Activated naive CD8-positive, alpha-beta T cell treated with anti-CD3 and anti-CD28 coated beads, Interleukin-2, amount 10 ng/mL, durations not matched to agents 7 days and 5 days (primary cell): ENCODE measurements around the gene NSMF. TPM values are rescaled to one million over a fixed set of nuclear protein-coding genes. Genes with fewer than 3 reads are reported as not detected.

ENCODE experiments used
- ATAC-seq: fragments of 150-1000 bp; cut with Tn5 transposase; one replicate; pipeline ENCODE4 v1.10.0; 2021; ENCODE audit warnings: low read depth, moderate library complexity
- POLR2A ChIA-PET: fragments of 350-600 bp; sonication (Branson Sonifier 250); formaldehyde crosslinking; loops from one replicate; lab custom pipeline; 2021; ENCODE audit warnings: antibody characterized with exemption; lab: Charles Lee
- DNase-seq: peaks from one replicate; pipeline ENCODE4 v3.0.0; 2021
- H3K27ac Mint-ChIP-seq: one replicate; pipeline ENCODE4 v1.8.0; 2022; ENCODE audit warnings: mild to moderate bottlenecking, mixed read lengths
- H3K27me3 Mint-ChIP-seq: one replicate; pipeline ENCODE4 v1.8.0; 2022; ENCODE audit warnings: mild to moderate bottlenecking, moderate library complexity, mixed read lengths
- H3K36me3 Mint-ChIP-seq: one replicate; pipeline ENCODE4 v1.8.0; 2021; ENCODE audit warnings: mild to moderate bottlenecking, mixed read lengths
- H3K4me1 Mint-ChIP-seq: one replicate; pipeline ENCODE4 v1.8.0; 2021; ENCODE audit warnings: mixed read lengths
- H3K4me3 Mint-ChIP-seq: one replicate; pipeline ENCODE4 v1.8.0; 2022; ENCODE audit warnings: mild to moderate bottlenecking, moderate library complexity, mixed read lengths
- H3K9me3 Mint-ChIP-seq: one replicate; pipeline ENCODE4 v1.8.0; 2021; ENCODE audit warnings: mixed read lengths
- total RNA-seq, 2 experiments: library from RNA; stranded (reverse); gene quantifications; one replicate each; pipeline ENCODE4 v1.2.3, GENCODE V29; 2021

NSMF gene
- total RNA-seq, 2 experiments from 2014 or later, result 54.3 to 58.4 TPM

DNA sequence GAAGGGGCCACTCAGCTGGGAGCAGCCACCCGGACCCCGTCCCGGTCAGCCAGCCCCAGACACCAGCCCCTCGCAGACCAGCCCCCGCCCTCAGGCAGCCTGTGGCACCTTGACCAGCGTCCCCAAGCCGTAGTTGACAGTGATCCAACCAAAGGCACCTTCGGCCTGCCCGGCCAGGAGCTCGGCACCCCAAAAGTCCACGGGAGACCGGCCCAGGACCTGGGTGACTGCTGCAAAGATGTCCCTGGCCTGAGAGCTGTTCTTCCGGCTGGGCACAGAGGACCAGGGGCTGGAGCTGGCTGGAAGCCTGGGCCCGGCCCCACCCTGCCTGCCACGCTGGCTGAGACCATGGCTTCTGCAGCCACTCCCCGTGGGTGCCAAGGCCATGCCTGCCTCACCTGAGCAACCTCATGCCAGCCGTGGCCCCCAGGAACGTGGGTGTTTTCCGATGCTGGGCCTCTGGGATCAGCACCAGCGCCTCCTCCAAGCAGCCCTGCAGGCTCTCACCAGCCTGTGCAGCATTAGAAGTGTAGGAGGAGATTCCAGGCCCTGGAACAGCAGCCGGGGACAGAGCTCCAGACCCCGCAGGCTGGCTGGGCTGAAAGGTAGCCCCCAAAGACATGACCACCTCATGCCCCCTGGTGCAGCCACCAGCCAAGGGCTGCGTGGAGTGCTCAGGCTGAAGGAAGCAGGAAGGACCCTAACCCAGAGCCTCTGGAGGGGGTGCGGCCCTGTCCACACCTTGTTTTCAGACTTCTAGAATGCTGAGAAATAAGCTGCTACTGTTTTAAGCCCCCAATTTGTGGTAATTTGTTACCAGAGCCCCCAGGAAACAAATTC lies 22.2 kb downstream of the NSMF start:
- no peaks in the 10 kb centered on the region for H3K9me3 Mint-ChIP-seq
- ATAC-seq (no peak), DNase-seq (peak; percentile 28)
- H3K27ac Mint-ChIP-seq, result no peak overlapping the region
- H3K4me1 Mint-ChIP-seq, result peaks cover 3% of the 10 kb centered on the region
- H3K27me3 Mint-ChIP-seq, result peaks cover 4% of the 10 kb centered on the region
- H3K4me3 Mint-ChIP-seq, result no peak overlapping the region
- no peaks in the 10 kb centered on the region for H3K36me3 Mint-ChIP-seq
- POLR2A ChIA-PET, result interaction anchor here (1.0 kb wide), 1 partner anchor 25 kb away, joined by 3 read pairs; no protein-coding TSS in a partner anchor

DNA sequence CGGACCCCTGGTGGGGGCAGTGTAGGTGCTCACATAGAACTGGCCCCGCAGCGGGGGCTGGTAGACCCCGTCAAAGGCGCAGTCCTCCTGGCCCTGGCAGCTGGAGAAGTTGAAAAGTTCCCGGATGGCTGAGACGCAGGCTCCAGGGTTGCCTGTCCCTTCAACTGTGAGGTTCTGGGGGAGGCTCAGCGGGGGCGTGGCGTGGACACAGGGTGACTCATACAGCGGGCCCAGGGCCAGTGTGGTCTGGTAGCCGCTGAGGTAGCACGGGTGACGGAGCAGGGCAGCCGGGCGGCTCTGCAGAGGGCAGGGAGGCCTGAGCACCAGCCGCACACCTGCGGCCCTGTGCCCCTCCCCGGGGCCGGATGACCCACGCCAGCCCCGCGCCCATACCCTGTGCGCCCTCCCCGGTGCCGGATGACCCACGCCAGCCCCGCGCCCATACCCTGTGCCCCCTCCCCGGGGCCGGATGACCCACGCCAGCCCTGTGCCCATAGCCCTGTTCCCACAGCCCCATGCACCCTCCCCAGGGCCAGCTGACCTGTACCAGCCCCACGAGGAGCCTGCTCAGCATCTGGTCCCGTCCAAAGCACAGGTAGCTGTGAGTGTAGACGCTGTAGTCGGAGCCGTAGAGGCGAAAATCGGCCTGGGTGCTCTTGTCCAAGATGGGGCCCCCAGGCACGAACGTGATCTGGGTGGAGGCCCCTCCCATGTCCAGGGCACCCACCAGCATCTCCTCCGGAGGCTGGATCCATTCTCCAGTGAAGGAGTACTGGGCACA lies 23.0 kb downstream of the NSMF start:
- Mint-ChIP-seq H3K9me3 (no peaks in the 10 kb centered on the region), H3K27me3 (peaks cover 2% of the 10 kb centered on the region), H3K36me3 (no peaks in the 10 kb centered on the region), H3K4me1 (peaks cover 1% of the 10 kb centered on the region), H3K27ac (no peak overlapping the region), H3K4me3 (no peak overlapping the region)
- no peak for ATAC-seq
- POLR2A ChIA-PET, result interaction anchor here (1.0 kb wide), 1 partner anchor 26 kb away, joined by 3 read pairs; no protein-coding TSS in a partner anchor
- DNase-seq, result no peak

DNA sequence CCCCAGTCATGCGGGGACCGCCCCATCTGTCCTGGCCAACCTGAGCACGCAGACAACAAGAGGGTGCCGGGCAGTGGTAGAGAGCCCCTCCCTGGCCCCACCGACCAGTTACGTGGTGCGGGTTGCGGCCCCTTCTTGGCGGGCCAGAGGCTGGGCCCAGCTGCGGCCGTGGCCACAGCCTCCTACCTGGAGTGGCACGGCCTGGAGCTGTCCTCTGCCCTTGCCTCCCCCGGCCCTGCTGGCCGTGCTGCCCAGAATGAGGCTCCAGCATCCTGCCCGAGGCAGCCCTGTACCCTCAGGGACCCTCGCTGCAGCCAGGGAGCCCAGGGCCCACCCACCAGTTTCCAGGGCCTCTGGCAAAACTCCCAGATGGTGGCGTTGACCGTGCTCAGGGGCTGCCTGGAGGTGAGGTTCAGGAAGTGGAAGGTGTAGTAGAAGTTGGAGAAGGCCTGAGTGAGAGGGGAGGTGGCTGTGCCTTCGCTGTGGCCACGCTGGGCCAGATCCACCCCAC lies 23.7 kb downstream of the NSMF start:
- POLR2A ChIA-PET, result interaction anchor here (1.5 kb wide), 1 partner anchor 9 kb away, joined by 3 read pairs; no protein-coding TSS in a partner anchor
- Mint-ChIP-seq H3K36me3 (no peaks in the 10 kb centered on the region), H3K4me1 (peaks cover 1% of the 10 kb centered on the region), H3K27me3 (peaks cover 2% of the 10 kb centered on the region), H3K9me3 (no peaks in the 10 kb centered on the region), H3K4me3 (no peak overlapping the region), H3K27ac (no peak overlapping the region)
- ATAC-seq (no peak), DNase-seq (peak; percentile 32)

DNA sequence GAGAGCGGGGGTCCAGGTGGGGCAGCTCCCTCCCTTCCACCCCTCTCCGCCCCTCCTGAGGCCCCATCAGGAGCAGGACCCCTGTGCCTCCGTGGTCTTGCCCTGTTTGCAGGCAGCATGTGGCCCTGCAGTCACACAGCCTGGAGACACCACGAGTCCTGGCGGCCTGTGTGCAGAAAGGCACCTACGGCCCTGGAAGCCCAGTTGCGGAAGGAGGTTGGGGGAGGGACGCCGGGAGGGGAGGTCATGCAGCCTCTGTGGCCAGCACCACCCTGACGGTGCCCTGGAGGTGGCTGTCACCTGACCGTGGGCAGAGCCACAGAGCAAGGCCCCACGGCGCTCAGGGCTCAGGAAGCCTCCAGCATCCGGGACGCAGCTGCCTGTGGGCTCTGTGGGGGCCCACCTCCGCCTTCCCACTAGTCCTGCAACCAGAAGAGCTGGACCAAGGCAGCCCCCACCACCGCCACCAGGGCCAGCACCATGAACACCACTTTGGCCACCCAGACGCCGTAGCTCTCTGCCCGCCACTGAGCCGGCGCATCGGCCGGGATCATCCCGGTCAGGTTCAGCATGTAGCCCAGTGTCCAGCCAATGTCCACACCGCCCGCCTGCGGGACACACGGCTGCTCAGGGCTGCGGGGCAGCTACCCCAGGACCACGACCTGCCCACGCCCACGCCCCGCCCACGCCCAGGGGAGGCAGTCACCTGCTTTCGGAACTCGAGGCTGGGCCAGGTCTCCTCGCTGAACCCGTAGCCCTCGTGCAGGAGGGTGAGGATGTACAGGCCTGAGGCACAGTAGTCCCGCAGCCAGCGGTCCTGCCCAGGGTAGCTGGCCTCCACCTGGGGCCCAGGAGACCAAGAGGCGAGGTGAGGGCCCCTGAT lies 24.4 kb downstream of the NSMF start:
- no peaks in the 10 kb centered on the region for H3K9me3 Mint-ChIP-seq
- no peak overlapping the region for H3K27ac Mint-ChIP-seq
- H3K27me3 Mint-ChIP-seq, result peaks cover 2% of the 10 kb centered on the region
- POLR2A ChIA-PET, result interaction anchor here (1.2 to 1.5 kb wide), 2 partner anchors 10 to 12 kb away, joined by 3 to 5 read pairs; partner anchors contain the start of genes EXD3 and NOXA1
- DNase-seq (peak; percentile 42), ATAC-seq (peak; percentile 10)
- peaks cover 1% of the 10 kb centered on the region for H3K4me1 Mint-ChIP-seq
- no peaks in the 10 kb centered on the region for H3K36me3 Mint-ChIP-seq
- H3K4me3 Mint-ChIP-seq, result no peak overlapping the region

DNA sequence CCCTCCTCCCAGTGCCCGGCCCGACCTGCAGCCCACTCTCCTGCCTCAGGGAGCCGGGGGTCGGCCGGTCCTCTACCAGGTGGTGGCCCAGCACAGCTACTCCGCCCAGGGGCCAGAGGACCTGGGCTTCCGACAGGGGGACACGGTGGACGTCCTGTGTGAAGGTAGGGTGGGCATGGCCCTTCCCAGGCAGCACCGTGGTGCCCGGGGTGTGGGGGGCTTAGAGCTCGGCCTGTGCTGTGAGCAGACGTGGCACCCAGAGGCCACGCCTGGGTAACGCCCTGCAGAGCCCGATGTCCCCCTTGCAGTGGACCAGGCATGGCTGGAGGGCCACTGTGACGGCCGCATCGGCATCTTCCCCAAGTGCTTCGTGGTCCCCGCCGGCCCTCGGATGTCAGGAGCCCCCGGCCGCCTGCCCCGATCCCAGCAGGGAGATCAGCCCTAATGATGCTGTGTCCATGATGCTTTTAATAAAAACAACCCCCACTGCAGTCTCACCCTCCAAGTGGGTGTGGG lies 25.2 kb downstream of the NSMF start:
- Mint-ChIP-seq H3K36me3 (no peaks in the 10 kb centered on the region), H3K9me3 (no peaks in the 10 kb centered on the region), H3K4me3 (no peak overlapping the region), H3K27me3 (no peaks in the 10 kb centered on the region), H3K4me1 (no peaks in the 10 kb centered on the region), H3K27ac (no peak overlapping the region)
- DNase-seq, result peak; percentile 27
- POLR2A ChIA-PET, result interaction anchor here (1.2 to 1.5 kb wide), 2 partner anchors 10 to 11 kb away, joined by 3 to 5 read pairs; partner anchors contain the start of genes EXD3 and NOXA1
- ATAC-seq, result no peak

DNA sequence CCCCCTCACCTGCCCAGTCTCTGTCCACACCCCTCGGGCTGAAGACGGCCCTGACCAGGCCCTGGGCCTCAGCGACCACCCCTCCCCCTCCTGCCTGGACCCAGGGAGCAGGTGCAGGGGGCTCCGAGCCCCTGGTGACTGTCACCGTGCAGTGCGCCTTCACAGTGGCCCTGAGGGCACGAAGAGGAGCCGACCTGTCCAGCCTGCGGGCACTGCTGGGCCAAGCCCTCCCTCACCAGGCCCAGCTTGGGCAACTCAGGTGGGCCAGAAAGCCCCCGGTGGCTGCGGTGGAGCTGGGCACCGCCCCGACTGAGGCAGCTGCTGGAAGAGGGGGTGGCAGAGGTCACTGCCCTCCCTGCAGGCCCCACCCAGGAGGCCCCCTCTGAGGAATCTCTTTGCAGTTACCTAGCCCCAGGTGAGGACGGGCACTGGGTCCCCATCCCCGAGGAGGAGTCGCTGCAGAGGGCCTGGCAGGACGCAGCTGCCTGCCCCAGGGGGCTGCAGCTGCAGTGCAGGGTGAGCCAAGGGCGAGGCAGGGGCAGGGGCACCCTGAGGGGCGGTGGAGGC lies 25.7 kb downstream of the NSMF start:
- ATAC-seq (no peak), DNase-seq (peak; percentile 32)
- Mint-ChIP-seq H3K27ac (no peak overlapping the region), H3K4me1 (no peaks in the 10 kb centered on the region), H3K27me3 (no peaks in the 10 kb centered on the region), H3K9me3 (no peaks in the 10 kb centered on the region), H3K36me3 (no peaks in the 10 kb centered on the region), H3K4me3 (no peak overlapping the region)
- POLR2A ChIA-PET, result interaction anchor here (1.2 kb wide), 1 partner anchor 10 kb away, joined by 5 read pairs; the partner anchor contains the start of genes EXD3 and NOXA1

DNA sequence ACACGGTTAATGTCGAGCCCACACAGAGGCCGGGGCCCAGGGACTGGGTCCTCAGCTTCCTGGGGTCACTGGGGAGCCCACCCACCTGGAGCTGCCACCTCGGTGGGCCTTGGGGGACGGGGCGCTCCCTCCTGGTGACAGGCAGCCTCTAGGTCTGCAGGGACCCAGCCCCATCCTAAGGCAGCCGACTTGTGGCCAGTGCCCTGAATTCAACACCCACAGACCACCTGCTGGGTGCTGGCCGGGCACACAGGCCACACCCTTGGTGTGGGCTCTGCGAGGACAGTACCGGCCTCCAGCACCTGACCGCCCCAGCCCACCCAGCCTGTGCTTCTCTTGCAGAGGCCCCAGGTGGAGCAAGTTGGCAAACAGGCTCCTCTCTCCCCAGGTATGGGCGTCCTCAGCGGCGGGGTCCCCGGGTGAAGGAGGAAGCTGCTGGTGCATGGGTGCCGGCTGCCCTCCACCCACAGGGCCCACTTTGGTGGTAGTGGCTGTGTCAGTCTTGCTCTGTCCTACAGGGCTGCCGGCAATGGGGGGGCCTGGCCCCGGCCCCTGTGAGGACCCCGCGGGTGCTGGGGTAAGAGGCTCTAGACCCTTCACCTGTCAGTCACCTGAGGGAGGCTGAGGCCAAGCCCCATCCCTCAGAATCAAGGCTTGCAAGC lies 26.3 kb downstream of the NSMF start:
- H3K9me3 Mint-ChIP-seq, result no peaks in the 10 kb centered on the region
- no peaks in the 10 kb centered on the region for H3K4me1 Mint-ChIP-seq
- no peak overlapping the region for H3K4me3 Mint-ChIP-seq
- H3K27me3 Mint-ChIP-seq, result no peaks in the 10 kb centered on the region
- POLR2A ChIA-PET, result no interaction called here
- DNase-seq (no peak), ATAC-seq (no peak)
- H3K27ac Mint-ChIP-seq, result no peak overlapping the region
- no peaks in the 10 kb centered on the region for H3K36me3 Mint-ChIP-seq

DNA sequence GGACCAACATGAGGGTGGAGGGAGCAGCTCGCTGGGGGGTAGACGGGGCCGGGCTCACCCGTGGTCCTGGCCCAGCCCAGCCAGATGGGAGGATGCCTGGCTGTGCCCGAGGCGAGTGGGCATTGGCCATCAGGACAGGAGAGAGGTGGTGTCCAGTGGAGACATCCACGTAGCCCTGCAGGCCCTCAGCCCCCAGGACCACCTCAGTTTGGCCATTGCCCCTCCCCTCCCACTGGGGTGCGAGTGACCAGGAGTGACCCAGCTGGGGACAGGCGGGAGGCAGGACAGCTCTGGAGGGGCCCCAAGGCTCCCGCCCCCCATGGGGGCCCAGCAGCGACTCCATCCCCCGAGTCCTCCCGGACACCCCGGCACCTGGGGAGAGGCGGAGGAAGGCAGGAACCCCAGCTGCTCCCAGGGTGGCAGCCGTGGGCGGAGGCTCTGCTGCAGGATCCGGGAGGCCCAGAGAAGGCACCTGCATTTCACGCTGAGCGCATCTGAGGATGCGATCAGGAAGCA lies 27.7 kb downstream of the NSMF start:
- H3K4me3 Mint-ChIP-seq, result no peak overlapping the region
- H3K4me1 Mint-ChIP-seq, result no peaks in the 10 kb centered on the region
- ATAC-seq, result no peak
- H3K27ac Mint-ChIP-seq, result no peak overlapping the region
- H3K27me3 Mint-ChIP-seq, result no peaks in the 10 kb centered on the region
- DNase-seq, result no peak
- H3K9me3 Mint-ChIP-seq, result no peaks in the 10 kb centered on the region
- POLR2A ChIA-PET, result no interaction called here
- H3K36me3 Mint-ChIP-seq, result no peaks in the 10 kb centered on the region

DNA sequence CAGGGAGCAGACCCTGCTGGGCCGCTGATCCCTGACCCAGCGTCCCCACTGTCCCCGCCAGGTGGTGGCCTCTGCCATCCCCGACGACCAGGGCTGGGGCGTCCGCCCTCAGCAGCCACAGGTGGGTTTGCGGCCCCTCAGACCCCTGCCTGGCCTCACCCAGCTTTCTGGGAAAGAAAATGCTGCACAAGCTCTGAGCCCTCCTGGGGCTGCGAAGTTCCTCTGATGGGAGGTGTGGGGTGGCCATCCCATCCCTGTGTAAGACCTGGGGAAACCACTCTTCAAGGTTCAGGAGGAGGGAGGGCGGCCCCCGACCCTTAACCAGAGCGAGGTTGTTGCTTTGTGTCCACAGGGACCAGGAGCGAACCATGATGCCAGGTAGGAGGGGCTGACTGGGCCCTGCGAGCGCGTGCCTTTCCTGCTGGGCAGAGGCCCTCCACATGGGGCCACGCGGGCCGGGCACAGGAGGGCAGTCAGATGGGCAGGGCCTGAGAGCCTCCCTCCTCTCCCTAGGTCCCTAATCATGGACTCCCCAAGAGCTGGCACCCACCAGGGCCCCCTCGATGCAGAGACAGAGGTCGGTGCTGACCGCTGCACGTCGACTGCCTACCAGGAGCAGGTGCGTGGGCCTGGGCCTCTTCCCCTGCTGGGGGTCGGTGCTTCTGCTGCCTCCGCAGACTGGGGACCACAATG lies 28.3 kb downstream of the NSMF start:
- no peaks in the 10 kb centered on the region for H3K27me3 Mint-ChIP-seq
- no peaks in the 10 kb centered on the region for H3K36me3 Mint-ChIP-seq
- H3K4me1 Mint-ChIP-seq, result no peaks in the 10 kb centered on the region
- H3K9me3 Mint-ChIP-seq, result no peaks in the 10 kb centered on the region
- POLR2A ChIA-PET, result no interaction called here
- DNase-seq, result no peak
- no peak overlapping the region for H3K27ac Mint-ChIP-seq
- no peak overlapping the region for H3K4me3 Mint-ChIP-seq
- ATAC-seq, result no peak

DNA sequence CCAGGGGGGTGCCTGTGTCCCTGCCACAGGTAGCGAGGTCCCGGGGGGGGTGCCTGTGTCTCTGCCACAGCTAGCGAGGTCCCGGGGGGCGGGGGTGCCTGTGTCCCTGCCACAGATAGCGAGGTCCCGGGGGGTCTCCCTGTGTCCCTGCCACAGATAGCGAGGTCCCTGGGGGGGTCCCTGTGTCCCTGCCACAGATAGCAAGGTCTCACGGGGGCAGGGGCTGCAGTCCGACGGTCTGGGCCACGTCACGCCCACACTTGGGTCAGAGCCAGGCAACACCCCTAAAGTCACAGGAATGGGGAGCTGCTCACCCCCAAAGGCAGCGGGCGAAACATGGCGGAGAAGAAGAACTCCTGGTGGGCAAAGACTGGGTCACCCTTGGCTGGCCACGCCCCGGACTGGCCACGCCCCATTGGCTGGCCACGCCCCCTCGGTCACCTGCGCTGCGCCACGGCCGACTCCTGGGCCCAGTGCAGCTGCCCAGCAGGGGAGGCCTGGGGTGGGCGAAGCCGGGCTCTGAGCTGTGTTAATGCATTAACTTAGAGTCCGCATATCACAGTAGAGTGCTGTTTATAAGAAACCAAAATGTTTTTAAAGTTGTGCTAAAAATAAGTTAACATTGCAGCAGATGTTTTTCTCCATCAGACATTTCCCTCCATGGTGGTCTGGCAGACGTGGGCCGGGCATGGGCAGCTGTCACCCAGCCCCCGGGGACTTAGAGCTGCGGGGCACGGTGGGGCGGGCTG lies 29.0 kb downstream of the NSMF start:
- H3K36me3 Mint-ChIP-seq, result no peaks in the 10 kb centered on the region
- H3K27me3 Mint-ChIP-seq, result peaks cover under 1% of the 10 kb centered on the region
- H3K9me3 Mint-ChIP-seq, result no peaks in the 10 kb centered on the region
- POLR2A ChIA-PET, result no interaction called here
- H3K4me3 Mint-ChIP-seq, result no peak overlapping the region
- no peak overlapping the region for H3K27ac Mint-ChIP-seq
- DNase-seq (peak; percentile 34), ATAC-seq (no peak)
- H3K4me1 Mint-ChIP-seq, result no peaks in the 10 kb centered on the region

DNA sequence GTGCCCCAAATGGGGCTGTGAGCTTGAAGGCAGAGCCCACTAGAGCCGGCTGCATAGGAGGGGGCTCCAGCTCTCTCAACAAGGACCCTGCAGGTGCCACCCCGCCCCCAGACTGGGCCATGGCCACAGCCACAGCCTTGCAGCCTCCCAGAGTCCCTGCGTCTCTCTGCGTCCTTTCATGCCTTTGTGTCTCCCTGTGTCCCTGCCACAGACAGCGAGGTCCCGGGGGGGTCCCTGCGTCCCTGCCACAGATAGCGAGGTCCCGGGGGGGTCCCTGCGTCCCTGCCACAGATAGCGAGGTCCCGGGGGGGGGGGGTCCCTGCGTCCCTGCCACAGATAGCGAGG lies 29.6 kb downstream of the NSMF start:
- Mint-ChIP-seq H3K9me3 (no peaks in the 10 kb centered on the region), H3K36me3 (no peaks in the 10 kb centered on the region), H3K27ac (no peak overlapping the region), H3K4me3 (no peak overlapping the region), H3K27me3 (peaks cover 6% of the 10 kb centered on the region), H3K4me1 (no peaks in the 10 kb centered on the region)
- POLR2A ChIA-PET, result no interaction called here
- ATAC-seq, result no peak
- DNase-seq, result no peak
